K562 (cell line): ENCODE measurements around the gene MINPP1.

ENCODE experiments used
- TF ChIP-seq, protein P1 (sequence below): fragments of 450-650 bp; IDR thresholded peaks from 2 replicates; pipeline ENCODE4 v1.6.1; 2018; ENCODE audit not compliant: partially characterized antibody
- TF ChIP-seq, protein P2 (sequence below): sonication (generic); formaldehyde crosslinking; IDR thresholded peaks from 2 replicates; pipeline ENCODE4 v1.8.1; 2022; ENCODE audit warnings: missing genetic modification reagents
- TF ChIP-seq, protein P3 (sequence below): sonication (generic); formaldehyde crosslinking; IDR thresholded peaks from 2 replicates; pipeline ENCODE4 v1.9.0; 2022; ENCODE audit warnings: mild to moderate bottlenecking, missing genetic modification reagents
- TF ChIP-seq, protein P4 (sequence below): fragments of 250-450 bp; sonication (Bioruptor Pico); IDR thresholded peaks from 2 replicates; pipeline ENCODE4 v1.5.0; 2020; ENCODE audit warnings: mild to moderate bottlenecking

DNA sequence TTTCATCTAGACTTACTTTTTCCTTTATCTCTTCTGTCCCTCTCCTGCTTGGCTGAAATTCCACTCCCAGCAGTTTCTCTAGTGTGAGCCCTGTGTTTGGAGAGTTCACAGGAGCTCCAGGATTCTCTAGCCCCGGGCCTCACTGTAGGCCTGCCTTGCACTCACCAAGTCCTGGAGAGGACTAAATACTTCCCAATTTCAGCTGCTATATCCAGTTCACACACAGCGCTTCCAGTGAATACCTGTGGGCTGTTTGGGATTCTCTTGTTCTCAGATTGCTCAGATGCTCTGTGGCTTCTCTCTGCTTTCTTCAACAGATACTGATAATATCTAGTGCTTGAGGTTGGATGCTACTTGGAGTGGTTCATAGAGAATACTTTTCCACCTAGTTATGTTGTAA is 46.0 kb downstream of the MINPP1 start:
- TF ChIP-seq, protein P1, sequence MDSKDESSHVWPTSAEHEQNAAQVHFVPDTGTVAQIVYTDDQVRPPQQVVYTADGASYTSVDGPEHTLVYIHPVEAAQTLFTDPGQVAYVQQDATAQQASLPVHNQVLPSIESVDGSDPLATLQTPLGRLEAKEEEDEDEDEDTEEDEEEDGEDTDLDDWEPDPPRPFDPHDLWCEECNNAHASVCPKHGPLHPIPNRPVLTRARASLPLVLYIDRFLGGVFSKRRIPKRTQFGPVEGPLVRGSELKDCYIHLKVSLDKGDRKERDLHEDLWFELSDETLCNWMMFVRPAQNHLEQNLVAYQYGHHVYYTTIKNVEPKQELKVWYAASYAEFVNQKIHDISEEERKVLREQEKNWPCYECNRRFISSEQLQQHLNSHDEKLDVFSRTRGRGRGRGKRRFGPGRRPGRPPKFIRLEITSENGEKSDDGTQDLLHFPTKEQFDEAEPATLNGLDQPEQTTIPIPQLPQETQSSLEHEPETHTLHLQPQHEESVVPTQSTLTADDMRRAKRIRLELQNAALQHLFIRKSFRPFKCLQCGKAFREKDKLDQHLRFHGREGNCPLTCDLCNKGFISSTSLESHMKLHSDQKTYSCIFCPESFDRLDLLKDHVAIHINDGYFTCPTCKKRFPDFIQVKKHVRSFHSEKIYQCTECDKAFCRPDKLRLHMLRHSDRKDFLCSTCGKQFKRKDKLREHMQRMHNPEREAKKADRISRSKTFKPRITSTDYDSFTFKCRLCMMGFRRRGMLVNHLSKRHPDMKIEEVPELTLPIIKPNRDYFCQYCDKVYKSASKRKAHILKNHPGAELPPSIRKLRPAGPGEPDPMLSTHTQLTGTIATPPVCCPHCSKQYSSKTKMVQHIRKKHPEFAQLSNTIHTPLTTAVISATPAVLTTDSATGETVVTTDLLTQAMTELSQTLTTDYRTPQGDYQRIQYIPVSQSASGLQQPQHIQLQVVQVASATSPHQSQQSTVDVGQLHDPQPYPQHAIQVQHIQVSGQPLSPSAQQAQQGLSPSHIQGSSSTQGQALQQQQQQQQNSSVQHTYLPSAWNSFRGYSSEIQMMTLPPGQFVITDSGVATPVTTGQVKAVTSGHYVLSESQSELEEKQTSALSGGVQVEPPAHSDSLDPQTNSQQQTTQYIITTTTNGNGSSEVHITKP: no peak
- TF ChIP-seq, protein P2, sequence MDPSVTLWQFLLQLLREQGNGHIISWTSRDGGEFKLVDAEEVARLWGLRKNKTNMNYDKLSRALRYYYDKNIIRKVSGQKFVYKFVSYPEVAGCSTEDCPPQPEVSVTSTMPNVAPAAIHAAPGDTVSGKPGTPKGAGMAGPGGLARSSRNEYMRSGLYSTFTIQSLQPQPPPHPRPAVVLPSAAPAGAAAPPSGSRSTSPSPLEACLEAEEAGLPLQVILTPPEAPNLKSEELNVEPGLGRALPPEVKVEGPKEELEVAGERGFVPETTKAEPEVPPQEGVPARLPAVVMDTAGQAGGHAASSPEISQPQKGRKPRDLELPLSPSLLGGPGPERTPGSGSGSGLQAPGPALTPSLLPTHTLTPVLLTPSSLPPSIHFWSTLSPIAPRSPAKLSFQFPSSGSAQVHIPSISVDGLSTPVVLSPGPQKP (CRISPR knock-in tag): no peak
- TF ChIP-seq, protein P3, sequence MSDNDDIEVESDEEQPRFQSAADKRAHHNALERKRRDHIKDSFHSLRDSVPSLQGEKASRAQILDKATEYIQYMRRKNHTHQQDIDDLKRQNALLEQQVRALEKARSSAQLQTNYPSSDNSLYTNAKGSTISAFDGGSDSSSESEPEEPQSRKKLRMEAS (CRISPR knock-in tag): no peak
- TF ChIP-seq, protein P4, sequence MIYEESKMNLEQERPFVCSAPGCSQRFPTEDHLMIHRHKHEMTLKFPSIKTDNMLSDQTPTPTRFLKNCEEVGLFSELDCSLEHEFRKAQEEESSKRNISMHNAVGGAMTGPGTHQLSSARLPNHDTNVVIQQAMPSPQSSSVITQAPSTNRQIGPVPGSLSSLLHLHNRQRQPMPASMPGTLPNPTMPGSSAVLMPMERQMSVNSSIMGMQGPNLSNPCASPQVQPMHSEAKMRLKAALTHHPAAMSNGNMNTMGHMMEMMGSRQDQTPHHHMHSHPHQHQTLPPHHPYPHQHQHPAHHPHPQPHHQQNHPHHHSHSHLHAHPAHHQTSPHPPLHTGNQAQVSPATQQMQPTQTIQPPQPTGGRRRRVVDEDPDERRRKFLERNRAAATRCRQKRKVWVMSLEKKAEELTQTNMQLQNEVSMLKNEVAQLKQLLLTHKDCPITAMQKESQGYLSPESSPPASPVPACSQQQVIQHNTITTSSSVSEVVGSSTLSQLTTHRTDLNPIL: no peak
